ENCODE results near the gene DIPK1A. TPM values are rescaled to one million over a fixed set of nuclear protein-coding genes. Genes with fewer than 3 reads are reported as not detected.

DIPK1A gene
- total RNA-seq, 1 experiment from 2014 or later, result 3.8 TPM

- H3K27ac Mint-ChIP-seq, result peak overlapping the region in 1 of 3 experiments; percentile 69; a peak in 1 of 7 replicates
- no peak overlapping the region for H4K8ac ChIP-seq (replicated peaks; ENCODE audit: insufficient read length, low read depth, low read length)
Measured at GRCh38 chr1:92804721-92805201, 156.5 kb downstream of the DIPK1A start.

More at GRCh38 chr1:92804721-92805201, 156.5 kb downstream of the DIPK1A start:
- Histone ChIP-seq H4K5ac (ENCODE audit: insufficient read length, low read depth, low read length) (no peak overlapping the region), H3K4me2 (ENCODE audit: insufficient read depth, insufficient read length, low read length) (no peak overlapping the region), H3K56ac (ENCODE audit: insufficient read length, low read depth, low read length) (no peak overlapping the region), H2BK15ac (ENCODE audit: low read depth, low read length) (no peak overlapping the region), H3K79me1 (ENCODE audit: insufficient read depth, low read depth, low read length, poor library complexity, severe bottlenecking) (no peaks in the 10 kb centered on the region), H2BK5ac (ENCODE audit: insufficient read length, low read length) (no peak overlapping the region), H3K18ac (ENCODE audit: insufficient read length, low read depth, low read length) (no peak overlapping the region), H3K23me2 (ENCODE audit: insufficient read length, low read depth, low read length, poor library complexity, severe bottlenecking) (no peaks in the 10 kb centered on the region), H4K91ac (ENCODE audit: insufficient read length, low read depth, low read length) (no peak overlapping the region), H3K79me2 (ENCODE audit: insufficient read depth, low read length) (no peaks in the 10 kb centered on the region), H3K27me3 (ENCODE audit: insufficient read depth, low read length) (no peaks in the 10 kb centered on the region), H2BK12ac (ENCODE audit: insufficient read length, low read depth, low read length) (no peak overlapping the region), H3K14ac (ENCODE audit: insufficient read depth, low read length) (no peak overlapping the region), H3K9me3 (ENCODE audit: control insufficient read depth, low read depth, low read length) (no peaks in the 10 kb centered on the region), H3K4ac (ENCODE audit: low read depth, low read length) (no peak overlapping the region), H2BK20ac (ENCODE audit: low read depth, low read length, poor library complexity, severe bottlenecking) (no peak overlapping the region), H2AFZ (ENCODE audit: low read length) (no peak overlapping the region), H3K23ac (ENCODE audit: insufficient read length, low read depth, low read length) (no peak overlapping the region), H4K20me1 (ENCODE audit: control insufficient read depth, insufficient read depth, insufficient read length) (no peaks in the 10 kb centered on the region), H3K4me1 (ENCODE audit: insufficient read depth, low read length) (no peaks in the 10 kb centered on the region), H2BK120ac (ENCODE audit: low read depth, low read length, poor library complexity, severe bottlenecking) (no peak overlapping the region), H3K9ac (ENCODE audit: extremely low read depth, insufficient read length, low read length) (no peak overlapping the region), H2AK5ac (ENCODE audit: insufficient read length, low read length) (no peak overlapping the region), H3T11ph (ENCODE audit: low read length) (no peak overlapping the region), H3K27ac (ENCODE audit: insufficient read length, low read depth, low read length) (no peak overlapping the region)
- no CpG with 5 or more reads among the region's 7 CpGs for WGBS (ENCODE audit: extremely low coverage, insufficient read length, low lambda C conversion rate)
- Mint-ChIP-seq H3K9me3 (no peaks in the 10 kb centered on the region), H3K27me3 (ENCODE audit: low read depth) (no peaks in the 10 kb centered on the region), H3K4me1 (peaks cover 3 to 4% of the 10 kb centered on the region in 2 experiments; a peak in 2 of 4 replicates), H3K36me3 (ENCODE audit: insufficient read depth in 1 of 3, low read depth in 3 of 3) (no peaks in the 10 kb centered on the region), H3K4me3 (no peak overlapping the region)
- DNase-seq, result peak; percentile 60
- TF ChIP-seq CTCF (conservative IDR thresholded peaks at IDR 0.05), result no peak

Measured in H9 (cell line).